Esophagus muscularis mucosa (tissue), 4 donors: ENCODE results near the gene ASB10. TPM values are rescaled to one million over a fixed set of nuclear protein-coding genes. Genes with fewer than 3 reads are reported as not detected.

Source experiments
- DNase-seq: peaks from one replicate; pipeline ENCODE4 v3.0.0-alpha.2; 2017; ENCODE audit errors: extremely low spot score
- H3K27ac ChIP-seq, 4 donors: fragments of 200-600 bp; sonication (generic); replicated peaks in 1 of 4; 1 replicate in 3 of 4; 2 replicates in 1 of 4; pipeline ENCODE4 v1.5.1; 2016 to 2019; ENCODE audit warnings: mild to moderate bottlenecking in 1 of 4
- H3K27me3 ChIP-seq, 4 donors: fragments of 200-600 bp; sonication (generic); one replicate each; pipeline versions ENCODE4 v1.5.1 to v1.6.0; 2016 to 2019
- H3K36me3 ChIP-seq, 4 donors: fragments of 200-600 bp; sonication (generic); one replicate each; pipeline ENCODE4 v1.5.1; 2016 to 2019
- H3K4me1 ChIP-seq, 4 donors: fragments of 200-600 bp; sonication (generic); one replicate each; pipeline ENCODE4 v1.5.1; 2016 to 2019
- H3K4me3 ChIP-seq, 4 donors: fragments of 200-600 bp; sonication (generic); 1 replicate in 2 of 4; 2 replicates in 2 of 4; pipeline ENCODE4 v1.5.1; 2016 to 2019; ENCODE audit warnings: mild to moderate bottlenecking in 4 of 4, moderate library complexity in 1 of 4
- H3K9me3 ChIP-seq, 4 donors: fragments of 200-600 bp; sonication (generic); 1 replicate in 3 of 4; 2 replicates in 1 of 4; pipeline ENCODE4 v1.5.1; 2016 to 2019
- EP300 ChIP-seq: sonication (generic); formaldehyde crosslinking; IDR thresholded peaks from one replicate; pipeline ENCODE4 v1.6.1; 2017; ENCODE audit warnings: antibody characterized with exemption
- POLR2A ChIP-seq: fragments of 450-650 bp; IDR thresholded peaks from one replicate; pipeline ENCODE4 v1.6.1; 2017; ENCODE audit warnings: antibody characterized with exemption, moderate library complexity, mild to moderate bottlenecking, low read depth
- POLR2AphosphoS5 ChIP-seq, 2 donors: sonication (generic); formaldehyde crosslinking; IDR thresholded peaks; one replicate each; pipeline ENCODE4 v1.6.1; 2017; ENCODE audit warnings: antibody characterized with exemption in 2 of 2
- WGBS: methylation state at CpG from one replicate; pipeline ENCODE4 v1.1.5; 2018; 5-methylcytosine and 5-hydroxymethylcytosine counted together
- intact Hi-C: fragments of 100-400 bp; cut with DNase I; formaldehyde crosslinking; loops from one replicate; pipeline ENCODE4 v1.15.1; 2023
- total RNA-seq, 4 donors: library from RNA; depleted of rRNA; stranded (reverse); fragments of >200 nt; gene quantifications; one replicate each; pipeline versions ENCODE4 v1.1.0 to v1.2.1, GENCODE V29; 2016
- TF ChIP-seq, protein P1 (sequence below), 3 experiments: fragments of 200-600 bp in 2 of 3; fragments of 450-650 bp in 1 of 3; sonication (generic) in 2 of 3; IDR thresholded peaks; one replicate each; pipeline ENCODE4 v1.5.1; 2017 to 2019; ENCODE audit warnings: antibody characterized with exemption in 3 of 3, mild to moderate bottlenecking in 2 of 3, moderate library complexity in 1 of 3

Gene ASB10
- total RNA-seq, 4 donors from 2014 or later, result not detected

DNA sequence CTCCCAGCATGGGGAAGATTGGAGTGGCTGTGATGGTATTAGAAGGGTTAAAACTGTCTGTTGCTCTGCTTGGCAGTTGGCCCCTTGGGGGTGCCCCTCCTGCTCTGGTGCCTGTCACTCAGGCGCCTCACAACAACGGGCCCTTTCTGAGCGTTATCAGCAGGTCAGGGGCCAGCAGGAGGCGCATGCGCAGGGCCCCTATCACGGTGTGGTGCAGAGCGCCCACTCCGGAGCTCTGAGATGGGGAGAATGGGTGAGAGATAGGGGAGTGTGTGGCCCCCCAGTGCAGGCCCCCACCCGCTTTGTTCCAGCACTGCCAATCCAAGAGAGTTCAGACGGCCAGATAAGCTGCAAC is 44.4 kb downstream of the ASB10 start:
- no peak for TF ChIP-seq POLR2A
- TF ChIP-seq, protein P1, sequence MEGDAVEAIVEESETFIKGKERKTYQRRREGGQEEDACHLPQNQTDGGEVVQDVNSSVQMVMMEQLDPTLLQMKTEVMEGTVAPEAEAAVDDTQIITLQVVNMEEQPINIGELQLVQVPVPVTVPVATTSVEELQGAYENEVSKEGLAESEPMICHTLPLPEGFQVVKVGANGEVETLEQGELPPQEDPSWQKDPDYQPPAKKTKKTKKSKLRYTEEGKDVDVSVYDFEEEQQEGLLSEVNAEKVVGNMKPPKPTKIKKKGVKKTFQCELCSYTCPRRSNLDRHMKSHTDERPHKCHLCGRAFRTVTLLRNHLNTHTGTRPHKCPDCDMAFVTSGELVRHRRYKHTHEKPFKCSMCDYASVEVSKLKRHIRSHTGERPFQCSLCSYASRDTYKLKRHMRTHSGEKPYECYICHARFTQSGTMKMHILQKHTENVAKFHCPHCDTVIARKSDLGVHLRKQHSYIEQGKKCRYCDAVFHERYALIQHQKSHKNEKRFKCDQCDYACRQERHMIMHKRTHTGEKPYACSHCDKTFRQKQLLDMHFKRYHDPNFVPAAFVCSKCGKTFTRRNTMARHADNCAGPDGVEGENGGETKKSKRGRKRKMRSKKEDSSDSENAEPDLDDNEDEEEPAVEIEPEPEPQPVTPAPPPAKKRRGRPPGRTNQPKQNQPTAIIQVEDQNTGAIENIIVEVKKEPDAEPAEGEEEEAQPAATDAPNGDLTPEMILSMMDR (IDR thresholded peaks at IDR 0.05), result no peak
- TF ChIP-seq POLR2AphosphoS5 (IDR thresholded peaks at IDR 0.05), result no peak
- no peak for TF ChIP-seq EP300
- Histone ChIP-seq H3K4me3 (no peak overlapping the region), H3K36me3 (peaks cover 18 to 77% (median 59%) of the 10 kb centered on the region in 4 donors), H3K9me3 (no peaks in the 10 kb centered on the region), H3K27ac (no peak overlapping the region), H3K27me3 (no peaks in the 10 kb centered on the region), H3K4me1 (peaks cover 0 to 13% (median 3%) of the 10 kb centered on the region in 4 donors)
- no peak for DNase-seq
- WGBS, result 100% methylated on average over 1 of the region's 10 CpGs
- intact Hi-C loops, result no loop called here

DNA sequence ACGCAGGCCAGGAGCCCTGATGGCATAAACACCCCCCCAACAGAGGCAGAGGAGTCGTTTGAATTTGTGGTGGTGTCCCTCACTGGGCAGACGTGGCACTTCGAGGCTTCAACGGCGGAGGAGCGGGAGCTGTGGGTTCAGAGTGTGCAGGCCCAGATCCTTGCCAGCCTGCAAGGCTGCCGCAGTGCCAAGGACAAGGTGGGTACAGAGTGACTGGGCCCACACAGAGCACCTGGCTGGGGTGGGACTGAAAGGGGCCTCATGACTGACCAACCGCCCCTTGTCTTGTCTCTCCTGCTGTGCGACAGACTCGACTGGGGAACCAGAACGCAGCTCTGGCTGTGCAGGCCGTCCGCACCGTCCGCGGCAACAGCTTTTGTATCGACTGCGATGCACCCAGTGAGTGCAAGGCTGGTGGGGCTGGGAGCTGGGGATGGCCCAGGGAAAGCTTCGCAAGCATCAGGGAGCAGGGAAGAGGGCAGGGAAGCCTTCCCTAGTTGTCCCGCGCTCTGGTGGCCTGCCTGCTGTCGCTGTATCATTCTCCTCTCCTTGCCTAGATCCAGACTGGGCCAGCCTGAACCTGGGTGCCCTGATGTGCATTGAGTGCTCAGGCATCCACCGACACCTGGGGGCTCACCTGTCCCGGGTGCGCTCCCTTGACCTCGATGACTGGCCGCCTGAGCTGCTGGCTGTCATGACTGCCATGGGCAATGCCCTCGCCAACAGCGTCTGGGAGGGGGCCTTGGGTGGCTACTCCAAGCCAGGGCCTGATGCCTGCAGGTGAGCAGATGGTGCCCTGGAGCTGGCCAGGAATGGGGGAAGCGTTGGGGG is 45.0 kb downstream of the ASB10 start:
- no peak overlapping the region for H3K4me3 ChIP-seq
- peaks cover 18 to 83% (median 64%) of the 10 kb centered on the region in 4 donors for H3K36me3 ChIP-seq
- TF ChIP-seq POLR2AphosphoS5 (IDR thresholded peaks at IDR 0.05) (no peak), POLR2A (no peak), EP300 (no peak)
- TF ChIP-seq, protein P1 (IDR thresholded peaks at IDR 0.05), result no peak
- H3K9me3 ChIP-seq, result no peaks in the 10 kb centered on the region
- 86% methylated on average over 15 of the region's 31 CpGs for WGBS
- H3K4me1 ChIP-seq, result peaks cover 0 to 19% (median 3%) of the 10 kb centered on the region in 4 donors
- no peak overlapping the region for H3K27ac ChIP-seq
- no peaks in the 10 kb centered on the region for H3K27me3 ChIP-seq
- DNase-seq, result no peak
- intact Hi-C loops, result no loop called here

DNA sequence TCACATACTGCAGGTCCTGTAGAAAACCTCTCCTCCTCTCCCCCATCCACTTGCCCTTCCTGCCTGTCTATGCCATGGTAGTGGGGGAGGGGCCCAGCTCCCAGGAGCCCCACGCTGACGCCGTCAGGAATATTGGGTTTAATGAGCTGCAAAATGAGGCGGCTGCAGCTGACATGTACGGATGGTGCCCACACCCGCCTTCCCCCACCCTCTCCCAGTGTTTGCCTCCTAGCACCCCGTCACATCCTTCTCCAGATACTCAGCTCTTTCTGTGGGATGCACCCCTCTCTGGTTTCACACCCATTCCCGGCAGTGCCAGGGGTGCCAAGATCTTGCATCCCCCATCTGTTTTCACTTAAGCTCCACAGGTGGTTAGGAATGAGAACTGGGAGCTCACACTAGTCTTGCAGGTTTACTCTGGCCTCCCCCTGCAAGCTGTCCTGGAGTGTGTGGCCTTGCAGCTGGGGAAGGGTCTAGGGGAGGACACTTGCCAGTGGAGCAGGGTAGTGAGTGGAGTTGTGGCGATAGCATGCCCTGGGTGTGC is 45.7 kb downstream of the ASB10 start:
- no peaks in the 10 kb centered on the region for H3K9me3 ChIP-seq
- 78% methylated on average over 8 of the region's 9 CpGs for WGBS
- H3K36me3 ChIP-seq, result peaks cover 18 to 90% (median 71%) of the 10 kb centered on the region in 4 donors
- no peak overlapping the region for H3K4me3 ChIP-seq
- DNase-seq, result no peak
- no peak overlapping the region for H3K27ac ChIP-seq
- intact Hi-C loops, result no loop called here
- TF ChIP-seq POLR2AphosphoS5 (IDR thresholded peaks at IDR 0.05) (no peak), POLR2A (no peak), EP300 (no peak)
- TF ChIP-seq, protein P1 (IDR thresholded peaks at IDR 0.05), result no peak
- peaks cover 0 to 20% (median 3%) of the 10 kb centered on the region in 4 donors for H3K4me1 ChIP-seq
- H3K27me3 ChIP-seq, result no peaks in the 10 kb centered on the region

DNA sequence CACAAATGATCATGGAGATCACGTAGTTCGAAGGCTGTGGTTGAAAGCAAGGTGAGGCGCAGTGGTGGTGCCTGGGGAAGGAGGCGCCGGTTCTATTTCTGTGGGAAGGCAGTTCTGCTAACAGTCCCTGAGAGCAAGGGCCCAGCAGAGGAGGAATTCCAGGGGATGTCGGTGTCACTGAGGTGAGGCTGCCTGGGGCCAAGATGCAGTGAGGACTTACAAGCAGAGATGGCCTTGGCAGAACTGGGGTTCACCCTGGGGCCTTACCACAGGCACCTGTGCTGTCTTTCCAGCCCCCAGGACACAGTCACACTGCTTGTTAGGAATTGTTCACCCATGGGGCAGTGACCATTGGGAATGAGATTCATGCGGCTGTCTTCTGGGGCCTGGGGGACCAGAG is 46.2 kb downstream of the ASB10 start:
- H3K27me3 ChIP-seq, result no peaks in the 10 kb centered on the region
- intact Hi-C loops, result no loop called here
- DNase-seq, result no peak
- no peak overlapping the region for H3K4me3 ChIP-seq
- TF ChIP-seq, protein P1 (IDR thresholded peaks at IDR 0.05), result no peak
- TF ChIP-seq EP300, result no peak
- no peak for TF ChIP-seq POLR2AphosphoS5 (IDR thresholded peaks at IDR 0.05)
- no peak for TF ChIP-seq POLR2A
- 95% methylated on average over 6 of the region's 7 CpGs for WGBS
- H3K27ac ChIP-seq, result no peak overlapping the region
- H3K4me1 ChIP-seq, result peaks cover 0 to 20% (median 3%) of the 10 kb centered on the region in 4 donors
- H3K9me3 ChIP-seq, result no peaks in the 10 kb centered on the region
- peaks cover 20 to 96% (median 76%) of the 10 kb centered on the region in 4 donors for H3K36me3 ChIP-seq
